DOHH2 (cell line): ENCODE data around the gene GAS2L1.

Experiments used
- H3F3A ChIP-seq: fragments of 200-600 bp; sonication (generic), shearing (Covaris generic); 2 replicates; pipeline ENCODE4 v1.6.0; 2016; ENCODE audit warnings: antibody characterized with exemption, mild to moderate bottlenecking; ENCODE audit not compliant: control insufficient read depth, insufficient read depth
- H3K27ac ChIP-seq: fragments of 200-600 bp; sonication (generic); 2 replicates; pipeline ENCODE4 v1.5.1; 2014; ENCODE audit warnings: low read depth, mild to moderate bottlenecking, low read length, moderate library complexity
- H3K27me3 ChIP-seq: fragments of 200-600 bp; sonication (generic); 2 replicates; pipeline ENCODE4 v1.6.1; 2014; ENCODE audit warnings: mild to moderate bottlenecking, low read length, mixed read lengths; ENCODE audit not compliant: control insufficient read depth
- H3K36me3 ChIP-seq: fragments of 200-600 bp; sonication (generic); 2 replicates; pipeline ENCODE4 v1.6.1; 2014; ENCODE audit warnings: mild to moderate bottlenecking, low read length, moderate library complexity, mixed read lengths; ENCODE audit not compliant: control insufficient read depth
- H3K4me1 ChIP-seq: fragments of 200-600 bp; sonication (generic); 2 replicates; pipeline ENCODE4 v1.6.1; 2014; ENCODE audit warnings: mild to moderate bottlenecking, low read length, mixed read lengths; ENCODE audit not compliant: control insufficient read depth
- H3K4me2 ChIP-seq: fragments of 200-600 bp; sonication (generic); 2 replicates; pipeline ENCODE4 v1.6.0; 2014; ENCODE audit warnings: mild to moderate bottlenecking, low read length, moderate library complexity
- H3K4me3 ChIP-seq: fragments of 200-600 bp; sonication (generic); 2 replicates; pipeline ENCODE4 v1.5.1; 2014; ENCODE audit warnings: mild to moderate bottlenecking, low read length, mixed read lengths
- H3K79me2 ChIP-seq: fragments of 200-600 bp; sonication (generic); 2 replicates; pipeline ENCODE4 v1.6.1; 2014; ENCODE audit warnings: mild to moderate bottlenecking, low read length, mixed read lengths; ENCODE audit not compliant: control insufficient read depth
- H3K9me2 ChIP-seq: fragments of 200-600 bp; sonication (generic); replicated peaks from 2 replicates; pipeline ENCODE4 v1.6.1; 2014; ENCODE audit warnings: mild to moderate bottlenecking, low read length, mixed read lengths; ENCODE audit not compliant: control insufficient read depth
- H3K9me3 ChIP-seq: fragments of 200-600 bp; sonication (generic); 2 replicates; pipeline ENCODE4 v1.6.1; 2014; ENCODE audit warnings: antibody characterized with exemption, low read length, mixed read lengths; ENCODE audit not compliant: control insufficient read depth, insufficient read depth
- H4K20me1 ChIP-seq: fragments of 200-600 bp; sonication (generic); 2 replicates; pipeline ENCODE4 v1.6.0; 2014; ENCODE audit warnings: low read depth, mild to moderate bottlenecking, antibody characterized with exemption, low read length, moderate library complexity; ENCODE audit not compliant: control insufficient read depth, insufficient read depth
- CTCF ChIP-seq: fragments of 200-600 bp; sonication (generic); IDR thresholded peaks from one replicate; pipeline ENCODE4 v1.5.1; 2014; ENCODE audit warnings: antibody characterized with exemption, mild to moderate bottlenecking, low read depth, low read length; ENCODE audit not compliant: poor library complexity, severe bottlenecking
- EZH2phosphoT487 ChIP-seq: fragments of 200-600 bp; sonication (generic); IDR thresholded peaks from 2 replicates; pipeline ENCODE4 v1.6.1; 2017; ENCODE audit warnings: borderline replicate concordance, mild to moderate bottlenecking, antibody characterized with exemption, low read length, moderate library complexity, mixed read lengths

The GAS2L1 gene

GRCh38 chr22:29320546-29320945 is 14.1 kb downstream of the GAS2L1 start:
- Histone ChIP-seq H3K4me2 (no peak overlapping the region), H3K9me3 (no peaks in the 10 kb centered on the region), H3K4me1 (peaks cover 15% of the 10 kb centered on the region), H3K36me3 (peaks cover 5% of the 10 kb centered on the region), H3K27me3 (peaks cover 6% of the 10 kb centered on the region), H3K9me2 (no peaks in the 10 kb centered on the region), H3F3A (no peaks in the 10 kb centered on the region), H3K79me2 (no peaks in the 10 kb centered on the region), H3K27ac (no peak overlapping the region), H4K20me1 (no peaks in the 10 kb centered on the region), H3K4me3 (no peak overlapping the region)
- no peak for TF ChIP-seq CTCF
- TF ChIP-seq EZH2phosphoT487, result no peak

GRCh38 chr22:29323641-29324040 is 17.2 kb downstream of the GAS2L1 start:
- H3K36me3 ChIP-seq, result peaks cover 23% of the 10 kb centered on the region
- H3F3A ChIP-seq, result no peaks in the 10 kb centered on the region
- no peak overlapping the region for H3K4me2 ChIP-seq
- H3K79me2 ChIP-seq, result no peaks in the 10 kb centered on the region
- H3K9me3 ChIP-seq, result no peaks in the 10 kb centered on the region
- TF ChIP-seq EZH2phosphoT487 (no peak), CTCF (no peak)
- H3K4me1 ChIP-seq, result peaks cover 15% of the 10 kb centered on the region
- no peak overlapping the region for H3K4me3 ChIP-seq
- H3K27me3 ChIP-seq, result no peaks in the 10 kb centered on the region
- no peaks in the 10 kb centered on the region for H4K20me1 ChIP-seq
- H3K9me2 ChIP-seq, result no peaks in the 10 kb centered on the region
- H3K27ac ChIP-seq, result no peak overlapping the region

DNA sequence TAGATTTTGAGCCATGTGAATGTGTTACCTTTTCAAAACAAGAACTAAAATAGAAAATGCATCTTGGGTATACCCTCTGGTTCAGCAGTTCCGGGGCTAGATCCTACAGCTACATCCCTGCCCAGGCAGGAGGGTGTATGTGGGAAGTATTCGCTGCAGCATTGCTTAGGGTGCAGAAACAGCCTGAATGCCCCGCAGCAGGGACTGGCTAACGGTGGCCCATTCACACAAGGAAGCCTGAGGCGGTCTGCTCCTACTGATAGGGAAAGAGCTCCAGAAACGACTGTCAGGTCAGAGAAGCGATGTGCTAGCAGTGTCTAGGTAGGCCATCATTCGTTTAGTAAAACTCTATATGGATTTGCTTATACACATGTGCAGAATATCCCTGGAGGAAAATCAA is 18.9 kb downstream of the GAS2L1 start:
- Histone ChIP-seq H3K9me3 (no peaks in the 10 kb centered on the region), H3F3A (no peaks in the 10 kb centered on the region), H3K79me2 (no peaks in the 10 kb centered on the region), H3K4me1 (peaks cover 12% of the 10 kb centered on the region), H3K36me3 (peaks cover 34% of the 10 kb centered on the region), H3K4me2 (no peak overlapping the region), H3K4me3 (no peak overlapping the region), H3K27ac (no peak overlapping the region), H3K9me2 (no peaks in the 10 kb centered on the region), H4K20me1 (no peaks in the 10 kb centered on the region), H3K27me3 (no peaks in the 10 kb centered on the region)
- no peak for TF ChIP-seq EZH2phosphoT487
- no peak for TF ChIP-seq CTCF
